A673 (cell line): ENCODE measurements around the gene METRNL.

Source experiments
- CTCF ChIP-seq: fragments of 300-800, 200-600 bp; sonication (generic); conservative IDR thresholded peaks from 2 replicates; pipeline ENCODE4 v1.5.1; 2017; ENCODE audit warnings: low read depth, mild to moderate bottlenecking, antibody characterized with exemption, low read length, moderate library complexity, mixed read lengths
- EZH2 ChIP-seq: fragments of 200-600 bp; sonication (generic); IDR thresholded peaks from 2 replicates; pipeline ENCODE4 v1.6.1; 2017; ENCODE audit warnings: borderline replicate concordance, low read depth, mild to moderate bottlenecking, mixed read lengths, antibody characterized with exemption, low read length; ENCODE audit not compliant: poor library complexity, severe bottlenecking

GRCh38 chr17:83077411-83077810, 2.0 kb upstream of the METRNL start:
- no peak for TF ChIP-seq CTCF
- no peak for TF ChIP-seq EZH2
